Prostate gland (tissue), 2 donors: ENCODE measurements around the gene GLP2R. TPM values are rescaled to one million over a fixed set of nuclear protein-coding genes. Genes with fewer than 3 reads are reported as not detected.

Experiments used
- DNase-seq: peaks from one replicate; pipeline ENCODE4 v3.0.0-alpha.2; 2019; ENCODE audit warnings: low spot score
- H3K27ac ChIP-seq, 2 donors: fragments of 200-600 bp; sonication (generic); 2 replicates each; pipeline ENCODE4 v1.5.1; 2017 to 2019
- H3K27me3 ChIP-seq: fragments of 200-600 bp; sonication (generic); replicated peaks from 2 replicates; pipeline ENCODE4 v1.5.1; 2019; ENCODE audit not compliant: insufficient read depth
- H3K36me3 ChIP-seq, 2 donors: fragments of 200-600 bp; sonication (generic); 1 replicate in 1 of 2; 2 replicates in 1 of 2; pipeline versions ENCODE4 v1.5.1 to v1.8.1; 2017 to 2019
- H3K4me1 ChIP-seq: fragments of 200-600 bp; sonication (generic); replicated peaks from 2 replicates; pipeline ENCODE4 v1.5.1; 2019
- H3K4me3 ChIP-seq, 2 donors: fragments of 200-600 bp; sonication (generic); 2 replicates each; pipeline ENCODE4 v1.5.1; 2017 to 2019
- H3K9me3 ChIP-seq: fragments of 200-600 bp; sonication (generic); 2 replicates; pipeline ENCODE4 v1.5.1; 2017
- CTCF ChIP-seq, 4 experiments: fragments of 200-600 bp in 2 of 4; fragments of 450-650 bp in 2 of 4; sonication (generic) in 2 of 4; IDR thresholded peaks; 1 replicate in 3 of 4; 2 replicates in 1 of 4; pipeline ENCODE4 v1.5.1; 2016 to 2019; ENCODE audit warnings: antibody characterized with exemption in 4 of 4, mild to moderate bottlenecking in 2 of 4, moderate library complexity in 2 of 4
- POLR2A ChIP-seq: fragments of 450-650 bp; IDR thresholded peaks from one replicate; pipeline ENCODE4 v1.6.1; 2016; ENCODE audit warnings: antibody characterized with exemption, mild to moderate bottlenecking
- POLR2AphosphoS5 ChIP-seq: sonication (generic); formaldehyde crosslinking; IDR thresholded peaks from one replicate; pipeline ENCODE4 v1.6.1; 2017; ENCODE audit warnings: antibody characterized with exemption
- WGBS: methylation state at CpG from one replicate; pipeline ENCODE4 v1.1.5; 2018; 5-methylcytosine and 5-hydroxymethylcytosine counted together
- intact Hi-C: fragments of 100-400 bp; cut with DNase I; formaldehyde crosslinking; loops from one replicate; pipeline ENCODE4 v1.14.2; 2022
- total RNA-seq, 2 donors: library from RNA; depleted of rRNA; stranded (reverse); fragments of >200 nt; gene quantifications; one replicate each; pipeline ENCODE4 v1.1.0, GENCODE V29; 2016

Gene GLP2R
- total RNA-seq, 2 donors from 2014 or later = 0.34 to 1.5 TPM

GRCh38 chr17:9837551-9838471 is 12.1 kb downstream of the GLP2R start:
- H3K9me3 ChIP-seq = no peaks in the 10 kb centered on the region
- DNase-seq = no peak
- intact Hi-C loops = no loop called here
- no peaks in the 10 kb centered on the region for H3K36me3 ChIP-seq
- H3K4me1 ChIP-seq = no peaks in the 10 kb centered on the region
- TF ChIP-seq CTCF (IDR thresholded peaks at IDR 0.05) (no peak), POLR2AphosphoS5 (peak; percentile 28), POLR2A (no peak)
- H3K27me3 ChIP-seq = no peaks in the 10 kb centered on the region
- H3K27ac ChIP-seq = no peak overlapping the region
- 48% methylated on average over 11 of the region's 11 CpGs for WGBS
- H3K4me3 ChIP-seq = no peak overlapping the region

- H3K9me3 ChIP-seq = no peaks in the 10 kb centered on the region
- TF ChIP-seq POLR2AphosphoS5 = no peak
- TF ChIP-seq CTCF (IDR thresholded peaks at IDR 0.05) = no peak
- no peak for TF ChIP-seq POLR2A
- no peaks in the 10 kb centered on the region for H3K36me3 ChIP-seq
- H3K4me1 ChIP-seq = no peaks in the 10 kb centered on the region
- 66% methylated on average over 4 of the region's 4 CpGs for WGBS
- H3K27me3 ChIP-seq = no peaks in the 10 kb centered on the region
- DNase-seq = no peak
- no peak overlapping the region for H3K27ac ChIP-seq
- H3K4me3 ChIP-seq = no peak overlapping the region
- intact Hi-C loops = no loop called here
Observed at GRCh38 chr17:9839433-9839832, 13.7 kb downstream of the GLP2R start.

GRCh38 chr17:9842057-9842758 is 16.5 kb downstream of the GLP2R start:
- no peaks in the 10 kb centered on the region for H3K27me3 ChIP-seq
- no peaks in the 10 kb centered on the region for H3K4me1 ChIP-seq
- no peak overlapping the region for H3K4me3 ChIP-seq
- 28% methylated on average over 14 of the region's 14 CpGs for WGBS
- peak overlapping the region; percentile 55 to 61 for H3K27ac ChIP-seq
- no peaks in the 10 kb centered on the region for H3K36me3 ChIP-seq
- DNase-seq = peak; percentile 51
- TF ChIP-seq CTCF (IDR thresholded peaks at IDR 0.05) = no peak
- TF ChIP-seq POLR2AphosphoS5 = peak; percentile 66
- intact Hi-C loops = no loop called here
- H3K9me3 ChIP-seq = no peaks in the 10 kb centered on the region

- Histone ChIP-seq H3K4me1 (no peaks in the 10 kb centered on the region), H3K27ac (peak overlapping the region; percentile 55 to 61), H3K27me3 (no peaks in the 10 kb centered on the region), H3K36me3 (no peaks in the 10 kb centered on the region), H3K4me3 (no peak overlapping the region), H3K9me3 (no peaks in the 10 kb centered on the region)
- WGBS = 77% methylated on average over 14 of the region's 14 CpGs
- TF ChIP-seq POLR2A (no peak), POLR2AphosphoS5 (no peak), CTCF (IDR thresholded peaks at IDR 0.05) (no peak)
- no peak for DNase-seq
- intact Hi-C loops = no loop called here
Observed at GRCh38 chr17:9843152-9844010, 17.7 kb downstream of the GLP2R start.
